ENCODE measurements around the gene RPL5.

Gene RPL5

GRCh38 chr1:92797297-92797696 lies 34.5 kb upstream of the RPL5 start:
- no peak overlapping the region for H3K4me3 ChIP-seq (ENCODE audit: low read depth in 1 of 2, low read length in 2 of 2)
- no peaks in the 10 kb centered on the region for H3K9me3 ChIP-seq (ENCODE audit: control insufficient read depth in 1 of 2, low read length in 2 of 2)
- H3K4me1 ChIP-seq (ENCODE audit: control insufficient read depth in 1 of 2, insufficient read depth in 2 of 2, low read length in 2 of 2): no peaks in the 10 kb centered on the region
- no peak overlapping the region for H3K27ac ChIP-seq (ENCODE audit: low read length)
- H3K27me3 ChIP-seq (ENCODE audit: low read depth, low read length): no peaks in the 10 kb centered on the region
- no peaks in the 10 kb centered on the region for H3K36me3 ChIP-seq (ENCODE audit: control insufficient read depth in 1 of 2, insufficient read depth in 2 of 2, low read length in 2 of 2)

GRCh38 chr1:92797961-92798360 lies 33.9 kb upstream of the RPL5 start:
- Histone ChIP-seq H3K9me3 (ENCODE audit: control insufficient read depth in 1 of 2, low read length in 2 of 2) (no peaks in the 10 kb centered on the region), H3K36me3 (ENCODE audit: control insufficient read depth in 1 of 2, insufficient read depth in 2 of 2, low read length in 2 of 2) (no peaks in the 10 kb centered on the region), H3K4me3 (ENCODE audit: low read depth in 1 of 2, low read length in 2 of 2) (no peak overlapping the region), H3K27ac (ENCODE audit: low read length) (no peak overlapping the region), H3K4me1 (ENCODE audit: control insufficient read depth in 1 of 2, insufficient read depth in 2 of 2, low read length in 2 of 2) (no peaks in the 10 kb centered on the region), H3K27me3 (ENCODE audit: low read depth, low read length) (no peaks in the 10 kb centered on the region)

GRCh38 chr1:92803140-92803887 lies 28.5 kb upstream of the RPL5 start:
- H3K9me3 ChIP-seq (ENCODE audit: control insufficient read depth in 1 of 2, low read length in 2 of 2): no peaks in the 10 kb centered on the region
- H3K27ac ChIP-seq (ENCODE audit: low read length): no peak overlapping the region
- no peaks in the 10 kb centered on the region for H3K27me3 ChIP-seq (ENCODE audit: low read depth, low read length)
- H3K36me3 ChIP-seq (ENCODE audit: control insufficient read depth in 1 of 2, insufficient read depth in 2 of 2, low read length in 2 of 2): no peaks in the 10 kb centered on the region
- no peak overlapping the region for H3K4me3 ChIP-seq (ENCODE audit: low read depth in 1 of 2, low read length in 2 of 2)
- H3K4me1 ChIP-seq (ENCODE audit: control insufficient read depth in 1 of 2, insufficient read depth in 2 of 2, low read length in 2 of 2): no peaks in the 10 kb centered on the region

- no peaks in the 10 kb centered on the region for H3K27me3 ChIP-seq (ENCODE audit: low read depth, low read length)
- H3K36me3 ChIP-seq (ENCODE audit: control insufficient read depth in 1 of 2, insufficient read depth in 2 of 2, low read length in 2 of 2): no peaks in the 10 kb centered on the region
- H3K4me1 ChIP-seq (ENCODE audit: control insufficient read depth in 1 of 2, insufficient read depth in 2 of 2, low read length in 2 of 2): no peaks in the 10 kb centered on the region
- H3K4me3 ChIP-seq (ENCODE audit: low read depth in 1 of 2, low read length in 2 of 2): no peak overlapping the region
- H3K9me3 ChIP-seq (ENCODE audit: control insufficient read depth in 1 of 2, low read length in 2 of 2): no peaks in the 10 kb centered on the region
- H3K27ac ChIP-seq (ENCODE audit: low read length): no peak overlapping the region
Measured at GRCh38 chr1:92804721-92805201, 27.1 kb upstream of the RPL5 start.

- H3K4me1 ChIP-seq (ENCODE audit: control insufficient read depth in 1 of 2, insufficient read depth in 2 of 2, low read length in 2 of 2): no peaks in the 10 kb centered on the region
- H3K27me3 ChIP-seq (ENCODE audit: low read depth, low read length): no peaks in the 10 kb centered on the region
- H3K36me3 ChIP-seq (ENCODE audit: control insufficient read depth in 1 of 2, insufficient read depth in 2 of 2, low read length in 2 of 2): no peaks in the 10 kb centered on the region
- H3K4me3 ChIP-seq (ENCODE audit: low read depth in 1 of 2, low read length in 2 of 2): no peak overlapping the region
- H3K27ac ChIP-seq (ENCODE audit: low read length): no peak overlapping the region
- no peaks in the 10 kb centered on the region for H3K9me3 ChIP-seq (ENCODE audit: control insufficient read depth in 1 of 2, low read length in 2 of 2)
Measured at GRCh38 chr1:92805216-92805615, 26.6 kb upstream of the RPL5 start.

- H3K36me3 ChIP-seq (ENCODE audit: control insufficient read depth in 1 of 2, insufficient read depth in 2 of 2, low read length in 2 of 2): no peaks in the 10 kb centered on the region
- H3K4me1 ChIP-seq (ENCODE audit: control insufficient read depth in 1 of 2, insufficient read depth in 2 of 2, low read length in 2 of 2): no peaks in the 10 kb centered on the region
- H3K9me3 ChIP-seq (ENCODE audit: control insufficient read depth in 1 of 2, low read length in 2 of 2): no peaks in the 10 kb centered on the region
- no peak overlapping the region for H3K27ac ChIP-seq (ENCODE audit: low read length)
- H3K4me3 ChIP-seq (ENCODE audit: low read depth in 1 of 2, low read length in 2 of 2): no peak overlapping the region
- no peaks in the 10 kb centered on the region for H3K27me3 ChIP-seq (ENCODE audit: low read depth, low read length)
Measured at GRCh38 chr1:92808381-92808780, 23.5 kb upstream of the RPL5 start.

- Histone ChIP-seq H3K36me3 (ENCODE audit: control insufficient read depth in 1 of 2, insufficient read depth in 2 of 2, low read length in 2 of 2) (no peaks in the 10 kb centered on the region), H3K27ac (ENCODE audit: low read length) (no peak overlapping the region), H3K27me3 (ENCODE audit: low read depth, low read length) (no peaks in the 10 kb centered on the region), H3K4me3 (ENCODE audit: low read depth in 1 of 2, low read length in 2 of 2) (no peak overlapping the region), H3K9me3 (ENCODE audit: control insufficient read depth in 1 of 2, low read length in 2 of 2) (no peaks in the 10 kb centered on the region), H3K4me1 (ENCODE audit: control insufficient read depth in 1 of 2, insufficient read depth in 2 of 2, low read length in 2 of 2) (no peaks in the 10 kb centered on the region)
Measured at GRCh38 chr1:92816732-92817131, 15.1 kb upstream of the RPL5 start.

GRCh38 chr1:92817137-92817697 lies 14.6 kb upstream of the RPL5 start:
- Histone ChIP-seq H3K36me3 (ENCODE audit: control insufficient read depth in 1 of 2, insufficient read depth in 2 of 2, low read length in 2 of 2) (no peaks in the 10 kb centered on the region), H3K9me3 (ENCODE audit: control insufficient read depth in 1 of 2, low read length in 2 of 2) (no peaks in the 10 kb centered on the region), H3K27ac (ENCODE audit: low read length) (no peak overlapping the region), H3K4me3 (ENCODE audit: low read depth in 1 of 2, low read length in 2 of 2) (no peak overlapping the region), H3K4me1 (ENCODE audit: control insufficient read depth in 1 of 2, insufficient read depth in 2 of 2, low read length in 2 of 2) (no peaks in the 10 kb centered on the region), H3K27me3 (ENCODE audit: low read depth, low read length) (no peaks in the 10 kb centered on the region)

- Histone ChIP-seq H3K27ac (ENCODE audit: low read length) (no peak overlapping the region), H3K27me3 (ENCODE audit: low read depth, low read length) (no peaks in the 10 kb centered on the region), H3K36me3 (ENCODE audit: control insufficient read depth in 1 of 2, insufficient read depth in 2 of 2, low read length in 2 of 2) (no peaks in the 10 kb centered on the region), H3K4me1 (ENCODE audit: control insufficient read depth in 1 of 2, insufficient read depth in 2 of 2, low read length in 2 of 2) (no peaks in the 10 kb centered on the region), H3K4me3 (ENCODE audit: low read depth in 1 of 2, low read length in 2 of 2) (no peak overlapping the region), H3K9me3 (ENCODE audit: control insufficient read depth in 1 of 2, low read length in 2 of 2) (no peaks in the 10 kb centered on the region)
Measured at GRCh38 chr1:92817986-92818764, 13.7 kb upstream of the RPL5 start.

- Histone ChIP-seq H3K36me3 (ENCODE audit: control insufficient read depth in 1 of 2, insufficient read depth in 2 of 2, low read length in 2 of 2) (no peaks in the 10 kb centered on the region), H3K4me3 (ENCODE audit: low read depth in 1 of 2, low read length in 2 of 2) (no peak overlapping the region), H3K27ac (ENCODE audit: low read length) (no peak overlapping the region), H3K27me3 (ENCODE audit: low read depth, low read length) (no peaks in the 10 kb centered on the region), H3K4me1 (ENCODE audit: control insufficient read depth in 1 of 2, insufficient read depth in 2 of 2, low read length in 2 of 2) (no peaks in the 10 kb centered on the region), H3K9me3 (ENCODE audit: control insufficient read depth in 1 of 2, low read length in 2 of 2) (no peaks in the 10 kb centered on the region)
Measured at GRCh38 chr1:92820024-92820423, 11.8 kb upstream of the RPL5 start.

GRCh38 chr1:92820551-92820950 lies 11.3 kb upstream of the RPL5 start:
- no peaks in the 10 kb centered on the region for H3K4me1 ChIP-seq (ENCODE audit: control insufficient read depth in 1 of 2, insufficient read depth in 2 of 2, low read length in 2 of 2)
- no peaks in the 10 kb centered on the region for H3K27me3 ChIP-seq (ENCODE audit: low read depth, low read length)
- no peak overlapping the region for H3K4me3 ChIP-seq (ENCODE audit: low read depth in 1 of 2, low read length in 2 of 2)
- H3K9me3 ChIP-seq (ENCODE audit: control insufficient read depth in 1 of 2, low read length in 2 of 2): no peaks in the 10 kb centered on the region
- H3K27ac ChIP-seq (ENCODE audit: low read length): no peak overlapping the region
- H3K36me3 ChIP-seq (ENCODE audit: control insufficient read depth in 1 of 2, insufficient read depth in 2 of 2, low read length in 2 of 2): no peaks in the 10 kb centered on the region
